DMS53 treated with DMSO at 0.1 percent for 48 hours (cell line): ENCODE data around the gene CHTOP.

ENCODE experiments used
- DNase-seq: peaks from one replicate; lab custom pipeline; 2025; ENCODE audit not compliant: unreplicated experiment; lab: John Stamatoyannopoulos, UW

The CHTOP gene

DNA sequence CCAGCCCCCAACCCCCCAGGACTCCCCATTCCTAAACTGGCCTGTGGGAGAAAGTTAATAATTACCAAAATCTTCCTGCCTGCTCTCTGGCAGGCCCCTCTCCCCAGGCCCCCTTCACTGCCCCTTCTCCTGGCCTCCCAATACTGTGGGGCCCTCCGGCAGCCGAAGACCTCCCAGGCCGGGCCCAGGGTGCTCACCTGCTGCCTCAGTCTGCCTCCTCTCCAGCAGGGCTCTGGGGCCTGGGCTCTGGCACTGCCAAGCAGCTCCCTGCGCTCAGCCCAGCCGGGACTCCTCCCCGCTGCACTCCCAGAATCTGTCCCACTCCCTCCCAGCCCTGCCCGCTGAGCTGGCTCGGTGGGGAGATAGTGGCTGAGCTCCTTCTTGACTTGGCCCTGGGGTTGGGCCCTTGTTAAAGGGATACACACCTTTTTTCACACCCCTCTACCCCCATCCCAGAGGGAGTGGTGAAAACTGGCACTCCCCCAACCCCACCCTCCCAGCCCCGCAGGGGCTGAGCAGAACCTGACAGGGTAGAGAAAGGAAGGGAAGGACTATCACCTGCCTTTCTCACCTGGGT is 21.0 kb upstream of the CHTOP start, which contains the start of gene S100A16:
TSS of gene S100A16 (minus strand) at position 383 of the 577 bp plus-strand sequence. CDS start 4,986 bp downstream, outside the sequence.
- DNase-seq = no peak

- no peak for DNase-seq
Observed at GRCh38 chr1:153613406-153613805, 20.5 kb upstream of the CHTOP start.

DNA sequence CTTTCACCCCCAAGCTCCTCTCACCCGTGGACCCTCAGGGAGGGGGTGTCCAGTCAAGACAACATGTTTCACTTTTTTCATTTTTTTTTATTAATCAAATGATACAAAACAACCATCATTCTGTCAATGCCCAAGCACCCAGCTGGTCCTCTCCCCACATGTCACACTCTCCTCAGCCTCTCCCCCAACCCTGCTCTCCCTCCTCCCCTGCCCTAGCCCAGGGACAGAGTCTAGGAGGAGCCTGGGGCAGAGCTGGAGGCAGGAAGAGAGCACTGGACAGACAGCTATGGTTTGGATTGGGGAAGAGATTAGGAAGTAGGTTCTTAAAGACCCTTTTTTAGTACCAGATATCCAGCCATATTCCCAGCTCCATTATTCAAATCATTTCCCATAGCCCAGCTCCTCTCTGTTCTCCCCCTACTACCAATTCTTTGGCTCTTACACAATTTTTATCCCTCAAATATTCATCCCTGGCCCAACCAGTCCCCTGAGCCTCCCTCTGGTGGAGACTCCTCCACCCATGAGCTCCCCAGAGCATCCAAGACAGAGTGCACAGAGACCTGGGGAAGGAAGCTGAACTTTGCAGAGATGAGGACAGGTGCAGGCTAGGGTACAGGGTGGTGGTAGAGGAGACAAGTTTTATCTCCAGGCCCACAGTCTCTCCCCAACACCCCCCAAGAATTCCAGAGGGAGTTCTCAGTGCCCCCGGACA is 19.5 kb upstream of the CHTOP start:
- DNase-seq = no peak

DNA sequence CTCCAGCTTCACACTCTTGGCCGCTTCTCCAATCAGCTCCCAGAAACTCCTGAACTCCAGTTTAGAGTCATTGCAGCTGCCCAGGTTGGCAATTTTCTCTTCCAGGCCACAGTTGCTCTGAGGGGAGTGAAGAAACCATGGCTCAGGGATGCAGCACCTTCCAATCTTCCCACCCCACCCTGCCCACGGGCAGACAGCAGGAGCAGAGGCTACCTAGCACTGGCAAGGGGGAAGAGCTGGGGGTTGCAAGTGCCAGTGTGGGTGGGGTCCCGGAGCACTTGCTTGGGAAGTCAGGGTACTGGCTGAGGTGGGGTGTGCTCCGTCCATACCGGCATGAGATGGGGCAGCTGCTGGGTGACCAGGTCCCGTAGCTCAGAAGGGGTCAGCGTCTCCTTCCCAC is 19.0 kb upstream of the CHTOP start:
- DNase-seq = no peak

GRCh38 chr1:153615406-153615805 is 18.5 kb upstream of the CHTOP start:
- no peak for DNase-seq

DNA sequence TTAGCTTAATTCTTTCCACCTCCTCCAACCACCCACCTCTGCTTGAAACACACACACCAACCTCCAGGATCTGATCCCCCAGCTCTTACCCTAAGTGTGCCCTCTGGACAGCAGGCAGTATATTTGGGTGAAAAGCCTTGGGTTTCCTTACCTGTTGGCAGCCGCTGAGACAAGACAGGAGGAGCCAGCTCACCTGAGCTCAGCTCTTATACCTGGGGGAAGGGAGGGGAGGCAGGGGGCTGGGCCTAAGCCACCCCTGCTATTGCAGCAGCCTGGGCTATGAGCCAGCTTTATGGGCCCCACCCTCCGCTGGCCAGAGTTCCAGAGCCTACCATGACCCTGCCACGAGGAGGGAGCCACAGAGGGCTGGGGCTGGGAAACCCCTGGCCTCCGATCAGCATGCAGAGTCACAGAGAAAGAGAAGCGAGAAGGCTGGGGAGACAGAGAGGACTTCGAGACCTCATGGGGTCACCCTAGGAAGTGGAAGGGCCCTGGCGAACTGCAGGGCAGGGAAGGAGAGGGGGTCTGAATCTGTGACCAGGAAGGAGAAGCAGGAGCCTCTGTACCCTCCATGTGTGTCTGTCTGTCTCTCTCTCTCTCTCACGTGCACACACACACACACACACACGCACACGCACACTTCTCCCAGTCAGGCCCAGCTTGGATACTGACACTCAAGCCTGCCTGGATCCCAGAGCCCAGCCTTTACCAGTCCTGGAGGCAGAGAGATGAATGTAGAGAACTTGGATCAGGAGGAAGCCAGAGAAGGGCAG is 17.5 kb upstream of the CHTOP start, which contains the start of gene S100A14:
TSS of gene S100A14 (minus strand) at position 182 of the 773 bp plus-strand sequence. CDS start 467 bp downstream, outside the sequence.
- DNase-seq = no peak

GRCh38 chr1:153616917-153617311 is 17.0 kb upstream of the CHTOP start:
- DNase-seq = no peak

- DNase-seq = peak; percentile 57
Observed at GRCh38 chr1:153617663-153618062, 16.2 kb upstream of the CHTOP start.

DNA sequence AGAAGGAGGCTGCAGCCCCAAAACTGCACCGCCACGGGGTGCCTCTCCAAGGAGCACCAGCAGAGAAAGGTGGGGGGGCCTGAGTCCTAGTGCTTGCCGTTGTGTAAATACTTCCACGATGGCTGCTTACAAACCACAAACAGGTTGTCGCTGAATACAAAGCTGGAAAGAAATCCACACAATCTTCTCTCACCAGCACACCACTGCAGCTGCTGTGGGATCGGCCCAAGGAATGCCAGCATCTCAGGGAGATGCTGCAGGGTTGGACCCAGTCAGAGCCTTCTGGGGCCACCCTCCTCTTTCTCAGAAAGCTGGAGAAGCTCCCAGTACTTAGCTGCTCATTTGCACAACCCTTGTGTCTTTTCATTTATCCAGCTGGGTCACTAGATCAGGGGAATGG is 14.7 kb upstream of the CHTOP start:
- DNase-seq = no peak

DNA sequence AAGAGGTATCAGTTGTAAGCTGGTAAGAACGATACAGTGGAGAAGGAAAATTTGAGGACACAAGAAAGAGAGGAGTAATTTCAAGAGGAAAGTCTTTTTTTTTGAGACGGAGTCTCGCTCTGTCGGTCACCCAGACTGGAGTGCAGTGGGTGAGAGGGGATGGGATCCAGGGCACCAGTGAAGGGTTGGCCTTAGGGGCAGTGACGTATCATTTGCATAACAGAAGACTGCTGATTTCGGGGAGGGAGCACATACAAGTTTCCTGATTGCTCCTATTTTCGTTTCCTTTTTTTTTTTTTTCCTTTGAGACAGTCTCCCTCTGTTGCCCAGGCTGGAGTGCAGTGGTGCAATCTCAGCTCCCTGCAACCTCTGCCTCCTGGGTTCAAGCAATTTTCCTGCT is 10.8 kb upstream of the CHTOP start:
- no peak for DNase-seq

- DNase-seq = no peak
Observed at GRCh38 chr1:153624965-153625611, 8.8 kb upstream of the CHTOP start.

- no peak for DNase-seq
Observed at GRCh38 chr1:153626477-153626903, 7.4 kb upstream of the CHTOP start.

- peak; percentile 77 for DNase-seq
Observed at GRCh38 chr1:153626904-153627714, 6.8 kb upstream of the CHTOP start, which contains the start of gene S100A13. TSS of gene S100A13 (minus strand) at chr1:153627505. CDS start at chr1:153626472, 1,033 bp downstream.

GRCh38 chr1:153627715-153628626 is 5.9 kb upstream of the CHTOP start, which contains the start of gene S100A1:
TSS of gene S100A1 (plus strand) at chr1:153628434. CDS start at chr1:153630522, 2,088 bp downstream.
- DNase-seq = no peak

DNA sequence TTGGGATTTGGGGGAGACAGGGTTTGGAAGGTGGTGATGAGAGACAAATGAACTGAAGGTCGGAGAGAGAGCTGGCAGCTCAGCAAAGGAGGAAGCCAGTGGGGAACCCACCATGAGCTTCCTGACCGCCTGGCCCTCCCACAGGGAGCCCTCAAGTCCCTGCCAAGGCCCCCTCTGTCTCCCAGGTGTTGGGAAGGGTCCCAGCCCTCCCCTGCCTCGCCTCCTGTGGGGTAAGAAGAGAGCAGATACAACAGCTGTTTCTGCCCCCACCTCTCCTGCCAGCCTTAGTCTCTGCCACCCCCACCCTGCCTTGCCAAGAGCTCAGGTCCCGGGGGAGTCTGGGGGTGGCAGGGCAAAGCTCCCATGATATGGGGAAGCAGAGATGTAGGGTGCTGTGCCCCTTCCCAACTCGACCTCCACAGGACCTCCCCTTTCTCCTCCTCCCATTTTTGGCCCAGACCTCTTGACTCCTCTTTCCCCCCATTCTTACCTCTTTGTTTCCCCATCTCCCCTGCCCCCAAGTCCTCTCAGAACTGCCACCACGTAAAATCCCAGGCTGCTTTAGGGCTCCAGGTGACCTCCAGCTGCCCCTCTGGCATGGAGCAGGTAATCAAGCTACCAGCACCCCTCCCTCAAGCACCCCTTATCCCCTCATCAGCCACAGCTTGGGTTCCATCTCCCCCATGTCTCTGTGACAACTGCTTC is 5.1 kb upstream of the CHTOP start:
- DNase-seq = no peak

DNA sequence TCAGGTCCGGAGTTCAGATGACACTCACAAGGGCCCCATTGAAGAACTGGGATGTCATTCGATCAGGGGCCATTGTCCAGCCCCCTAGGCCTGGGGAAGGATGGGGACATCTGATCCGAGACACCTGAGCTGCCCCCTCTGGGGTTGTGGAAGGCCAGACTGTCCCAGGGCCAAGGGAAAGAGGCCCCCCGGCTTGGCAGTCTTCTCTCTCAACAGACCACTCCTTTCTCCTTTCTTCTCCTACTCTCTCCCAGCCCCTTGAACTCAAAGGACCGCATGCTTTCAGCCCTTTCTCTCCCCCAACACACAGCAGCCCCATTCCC is 4.6 kb upstream of the CHTOP start:
- DNase-seq = no peak

DNA sequence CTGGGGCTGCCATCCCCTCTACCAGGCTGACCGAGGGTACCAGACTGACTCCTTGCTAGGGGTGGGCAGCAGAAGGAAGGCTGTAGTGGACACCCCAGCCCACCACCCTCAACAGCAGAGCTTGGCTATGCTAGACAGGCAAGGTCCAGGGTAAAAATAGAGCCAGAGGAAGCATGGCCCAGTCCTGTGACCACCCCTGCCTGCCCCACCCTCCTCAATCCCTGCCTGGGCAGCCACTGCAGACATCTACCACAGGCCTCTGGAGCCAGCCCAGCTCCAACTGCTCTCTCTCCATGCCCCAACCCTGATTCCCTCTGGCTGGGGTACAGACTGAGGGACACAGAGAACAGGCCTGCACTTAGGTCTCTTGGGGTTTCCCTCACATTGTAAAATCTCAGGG is 3.9 kb upstream of the CHTOP start:
- DNase-seq = no peak

- DNase-seq = no peak
Observed at GRCh38 chr1:153630384-153630783, 3.5 kb upstream of the CHTOP start.
